HCT116 (cell line): ENCODE measurements around the gene MAGOH. TPM values are rescaled to one million over a fixed set of nuclear protein-coding genes. Genes with fewer than 3 reads are reported as not detected.

Source experiments
- ATAC-seq: fragments of 200-7000 bp; cut with Tn5 transposase; 2 replicates; pipeline ENCODE4 v1.9.1; 2020; ENCODE audit warnings: mild to moderate bottlenecking, moderate library complexity
- BruUV-seq: library from RNA; stranded (reverse); fragments of 400-500 nt; replicated peaks from 2 replicates; lab custom pipeline; 2021; lab: Mats Ljungman, UMichigan
- CTCF ChIA-PET: fragments of 300-600 bp; sonication (Branson Sonifier 250); formaldehyde crosslinking; loops from one replicate; lab custom pipeline; 2021; ENCODE audit warnings: antibody characterized with exemption; lab: Charles Lee
- POLR2A ChIA-PET: fragments of 300-600, 350-600 bp; sonication (Branson Sonifier 250); formaldehyde crosslinking; loops from one replicate; lab custom pipeline; 2021; ENCODE audit warnings: antibody characterized with exemption; lab: Charles Lee
- RAD21 ChIA-PET, 2 experiments: fragments of 300-600 bp; sonication (Branson Sonifier 250); formaldehyde crosslinking; loops; one replicate each; lab custom pipeline; 2023; ENCODE audit warnings: low total read pairs in 2 of 2; ENCODE audit not compliant: uncharacterized antibody in 2 of 2, unreplicated experiment in 2 of 2, low non-redundant PET in 1 of 2; lab: Charles Lee
- DNase-seq: peaks from one replicate; pipeline ENCODE4 v3.0.0-alpha.2; 2010; ENCODE audit warnings: low read depth, low spot score
- H2AFZ ChIP-seq: fragments of 200-600 bp; shearing (Covaris generic), sonication (generic); 2 replicates; pipeline ENCODE4 v1.6.1; 2017; ENCODE audit warnings: low read depth, mixed run types, mixed read lengths, antibody characterized with exemption, low read length; ENCODE audit not compliant: poor library complexity, severe bottlenecking
- H3K27ac ChIP-seq: 2 replicates; pipeline ENCODE4 v1.5.1; 2012; ENCODE audit warnings: low read depth, low read length
- H3K27me3 ChIP-seq: fragments of 200-600 bp; sonication (generic); 2 replicates; pipeline ENCODE4 v1.6.1; 2016; ENCODE audit warnings: mixed run types, low read length, mixed read lengths; ENCODE audit not compliant: insufficient read depth
- H3K36me3 ChIP-seq, 2 experiments: fragments of 200-500 bp in 1 of 2; fragments of 200-600 bp in 1 of 2; sonication (Bioruptor generic) in 1 of 2; sonication (generic) in 1 of 2; 2 replicates each; pipeline versions ENCODE4 v1.5.1 to v1.6.1; 2014 to 2016; ENCODE audit warnings: low read length in 2 of 2, inconsistent platforms in 1 of 2, mixed read lengths in 1 of 2, mixed run types in 1 of 2; ENCODE audit not compliant: insufficient read depth in 2 of 2, control insufficient read depth in 1 of 2
- H3K4me1 ChIP-seq, 2 experiments: fragments of 200-600 bp in 1 of 2; sonication (generic) in 1 of 2; 2 replicates each; pipeline versions ENCODE4 v1.5.1 to v1.6.1; 2012 to 2017; ENCODE audit warnings: low read length in 2 of 2, inconsistent platforms in 1 of 2, mild to moderate bottlenecking in 1 of 2, mixed read lengths in 1 of 2, mixed run types in 1 of 2, moderate library complexity in 1 of 2; ENCODE audit not compliant: insufficient read depth in 2 of 2, control insufficient read depth in 1 of 2
- H3K4me2 ChIP-seq: fragments of 200-600 bp; sonication (generic); 2 replicates; pipeline ENCODE4 v1.6.1; 2017; ENCODE audit warnings: mixed run types, low read length, mixed read lengths
- H3K4me3 ChIP-seq, 2 experiments: fragments of 200-600 bp in 1 of 2; sonication (generic) in 1 of 2; replicated peaks in 1 of 2; 2 replicates each; pipeline ENCODE4 v1.5.1; 2011 to 2016; ENCODE audit warnings: low read length in 2 of 2, control low read depth in 1 of 2, low read depth in 1 of 2, mild to moderate bottlenecking in 1 of 2, mixed read lengths in 1 of 2, mixed run types in 1 of 2
- H3K79me2 ChIP-seq: fragments of 200-600 bp; sonication (generic); 2 replicates; pipeline ENCODE4 v1.6.1; 2017; ENCODE audit warnings: mild to moderate bottlenecking, mixed run types, low read length, moderate library complexity, mixed read lengths; ENCODE audit not compliant: insufficient read depth
- H3K9ac ChIP-seq: fragments of 200-600 bp; sonication (generic); 2 replicates; pipeline ENCODE4 v1.6.1; 2016; ENCODE audit warnings: low read length, mixed read lengths
- H3K9me2 ChIP-seq: fragments of 200-600 bp; sonication (generic), shearing (Covaris generic); 2 replicates; pipeline ENCODE4 v1.6.1; 2017; ENCODE audit warnings: mixed run types, mild to moderate bottlenecking, moderate library complexity; ENCODE audit not compliant: insufficient read depth
- H3K9me3 ChIP-seq, 2 experiments: fragments of 200-500 bp in 1 of 2; fragments of 200-600 bp in 1 of 2; sonication (Bioruptor generic) in 1 of 2; sonication (generic) in 1 of 2; 2 replicates each; pipeline ENCODE4 v1.6.1; 2014 to 2017; ENCODE audit warnings: low read length in 2 of 2, mixed read lengths in 2 of 2, inconsistent platforms in 1 of 2, low read depth in 1 of 2, mild to moderate bottlenecking in 1 of 2, mixed run types in 1 of 2, moderate library complexity in 1 of 2; ENCODE audit not compliant: control insufficient read depth in 1 of 2, insufficient read depth in 1 of 2
- H4K20me1 ChIP-seq: fragments of 200-600 bp; sonication (generic), shearing (Covaris generic); 2 replicates; pipeline ENCODE4 v1.6.1; 2017; ENCODE audit warnings: mixed run types, mild to moderate bottlenecking, moderate library complexity; ENCODE audit not compliant: insufficient read depth
- ATF3 ChIP-seq: IDR thresholded peaks from 2 replicates; pipeline ENCODE4 v1.6.1; 2012
- CBX3 ChIP-seq: IDR thresholded peaks from 2 replicates; pipeline ENCODE4 v1.6.1; 2012; ENCODE audit warnings: low read depth
- CEBPB ChIP-seq: IDR thresholded peaks from 2 replicates; pipeline ENCODE4 v1.6.1; 2012; ENCODE audit warnings: low read depth
- EGR1 ChIP-seq: IDR thresholded peaks from 2 replicates; pipeline ENCODE4 v1.6.1; 2012; ENCODE audit warnings: low read depth
- ELF1 ChIP-seq: IDR thresholded peaks from 2 replicates; pipeline ENCODE4 v1.6.1; 2012; ENCODE audit warnings: low read depth, borderline replicate concordance
- FOSL1 ChIP-seq: IDR thresholded peaks from 2 replicates; pipeline ENCODE4 v1.6.1; 2012; ENCODE audit warnings: low read depth
- MAX ChIP-seq: IDR thresholded peaks from 2 replicates; pipeline ENCODE4 v1.6.1; 2012
- POLR2A ChIP-seq: IDR thresholded peaks from 2 replicates; pipeline ENCODE4 v1.7.0; 2011; ENCODE audit warnings: borderline replicate concordance; ENCODE audit not compliant: insufficient read depth, insufficient read length; ENCODE audit errors: extremely low read depth
- POLR2AphosphoS5 ChIP-seq: IDR thresholded peaks from 2 replicates; pipeline ENCODE4 v1.6.1; 2011; ENCODE audit warnings: mild to moderate bottlenecking, low read depth, low read length, moderate library complexity
- RAD21 ChIP-seq: IDR thresholded peaks from 2 replicates; pipeline ENCODE4 v1.6.1; 2012; ENCODE audit warnings: low read depth, mild to moderate bottlenecking
- SIN3A ChIP-seq: IDR thresholded peaks from 2 replicates; pipeline ENCODE4 v1.6.1; 2012; ENCODE audit warnings: low read depth
- SP1 ChIP-seq: IDR thresholded peaks from 2 replicates; pipeline ENCODE4 v1.6.1; 2012; ENCODE audit warnings: low read depth
- YY1 ChIP-seq: IDR thresholded peaks from 2 replicates; pipeline ENCODE4 v1.6.1; 2011; ENCODE audit warnings: low read length, low read depth, moderate library complexity, mild to moderate bottlenecking; ENCODE audit not compliant: insufficient replicate concordance; ENCODE audit errors: extremely low read depth
- ZFX ChIP-seq: fragments of 450-650 bp; IDR thresholded peaks from 2 replicates; pipeline ENCODE4 v1.6.1; 2017
- ZNF274 ChIP-seq: fragments of 200-500 bp; sonication (Bioruptor generic); IDR thresholded peaks from 2 replicates; pipeline ENCODE4 v1.6.1; 2014; ENCODE audit warnings: mild to moderate bottlenecking, low read depth, low read length, inconsistent platforms
- intact Hi-C: fragments of 100-400 bp; cut with micrococcal nuclease; formaldehyde crosslinking; loops from 2 replicates; pipeline ENCODE4 v1.10.0; 2022
- total RNA-seq: library from RNA; stranded (reverse); gene quantifications from one replicate; pipeline ENCODE4 v1.2.1, GENCODE V29; 2021; ENCODE audit not compliant: unreplicated experiment
- TF ChIP-seq, protein P1 (sequence below): IDR thresholded peaks from 2 replicates; pipeline ENCODE4 v1.6.1; 2012; ENCODE audit warnings: low read depth
- TF ChIP-seq, protein P2 (sequence below): IDR thresholded peaks from 2 replicates; pipeline ENCODE4 v1.6.1; 2011; ENCODE audit warnings: mild to moderate bottlenecking, low read length, moderate library complexity; ENCODE audit not compliant: insufficient replicate concordance; ENCODE audit errors: extremely low read depth

Gene MAGOH
- total RNA-seq, 1 experiment from 2014 or later: 63.7 TPM

DNA sequence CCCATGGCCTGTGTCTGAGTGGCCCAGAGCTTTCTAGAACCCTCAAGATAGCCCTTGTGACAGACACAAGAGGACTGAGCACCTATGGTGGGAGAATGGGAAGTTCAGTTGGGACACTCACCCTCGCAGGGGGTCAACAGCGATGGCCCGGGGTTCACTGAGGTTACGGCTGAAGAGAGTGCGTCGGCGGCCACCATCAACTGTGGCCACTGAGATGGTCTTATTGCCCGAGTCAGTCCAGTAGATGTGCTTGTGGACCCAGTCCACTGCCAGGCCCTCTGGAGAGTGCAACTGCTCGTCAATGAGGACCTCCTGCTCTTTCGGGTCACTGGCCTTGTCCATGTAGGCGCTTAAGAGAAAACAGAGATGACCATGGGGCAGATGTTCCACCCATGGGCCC lies 25.7 kb upstream of the MAGOH start:
- no peak overlapping the region for H3K27ac ChIP-seq

GRCh38 chr1:53262000-53262399 lies 23.7 kb upstream of the MAGOH start:
- Histone ChIP-seq H3K4me1 (no peaks in the 10 kb centered on the region), H3K9ac (no peak overlapping the region), H3K4me3 (no peak overlapping the region), H3K27me3 (no peaks in the 10 kb centered on the region), H3K27ac (no peak overlapping the region), H4K20me1 (no peaks in the 10 kb centered on the region), H3K36me3 (peaks cover 37 to 78% of the 10 kb centered on the region in 2 experiments; a peak in 3 of 4 replicates), H3K79me2 (no peaks in the 10 kb centered on the region), H3K4me2 (no peak overlapping the region), H3K9me2 (no peaks in the 10 kb centered on the region), H2AFZ (no peak overlapping the region), H3K9me3 (no peaks in the 10 kb centered on the region)
- DNase-seq (no peak), ATAC-seq (no peak)
- intact Hi-C loops: no loop called here
- RAD21 ChIA-PET: no interaction called here
- no TSS peak for BruUV-seq
- CTCF ChIA-PET: interaction anchor here (1.2 kb wide), 1 partner anchor 131 kb away, joined by 3 read pairs; no protein-coding TSS in a partner anchor
- POLR2A ChIA-PET: no interaction called here
- TF ChIP-seq EGR1 (no peak), CBX3 (no peak), POLR2AphosphoS5 (no peak), ZNF274 (no peak), ELF1 (no peak), MAX (no peak), SP1 (no peak), FOSL1 (no peak)
- TF ChIP-seq, protein P1, sequence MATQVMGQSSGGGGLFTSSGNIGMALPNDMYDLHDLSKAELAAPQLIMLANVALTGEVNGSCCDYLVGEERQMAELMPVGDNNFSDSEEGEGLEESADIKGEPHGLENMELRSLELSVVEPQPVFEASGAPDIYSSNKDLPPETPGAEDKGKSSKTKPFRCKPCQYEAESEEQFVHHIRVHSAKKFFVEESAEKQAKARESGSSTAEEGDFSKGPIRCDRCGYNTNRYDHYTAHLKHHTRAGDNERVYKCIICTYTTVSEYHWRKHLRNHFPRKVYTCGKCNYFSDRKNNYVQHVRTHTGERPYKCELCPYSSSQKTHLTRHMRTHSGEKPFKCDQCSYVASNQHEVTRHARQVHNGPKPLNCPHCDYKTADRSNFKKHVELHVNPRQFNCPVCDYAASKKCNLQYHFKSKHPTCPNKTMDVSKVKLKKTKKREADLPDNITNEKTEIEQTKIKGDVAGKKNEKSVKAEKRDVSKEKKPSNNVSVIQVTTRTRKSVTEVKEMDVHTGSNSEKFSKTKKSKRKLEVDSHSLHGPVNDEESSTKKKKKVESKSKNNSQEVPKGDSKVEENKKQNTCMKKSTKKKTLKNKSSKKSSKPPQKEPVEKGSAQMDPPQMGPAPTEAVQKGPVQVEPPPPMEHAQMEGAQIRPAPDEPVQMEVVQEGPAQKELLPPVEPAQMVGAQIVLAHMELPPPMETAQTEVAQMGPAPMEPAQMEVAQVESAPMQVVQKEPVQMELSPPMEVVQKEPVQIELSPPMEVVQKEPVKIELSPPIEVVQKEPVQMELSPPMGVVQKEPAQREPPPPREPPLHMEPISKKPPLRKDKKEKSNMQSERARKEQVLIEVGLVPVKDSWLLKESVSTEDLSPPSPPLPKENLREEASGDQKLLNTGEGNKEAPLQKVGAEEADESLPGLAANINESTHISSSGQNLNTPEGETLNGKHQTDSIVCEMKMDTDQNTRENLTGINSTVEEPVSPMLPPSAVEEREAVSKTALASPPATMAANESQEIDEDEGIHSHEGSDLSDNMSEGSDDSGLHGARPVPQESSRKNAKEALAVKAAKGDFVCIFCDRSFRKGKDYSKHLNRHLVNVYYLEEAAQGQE: no peak
- TF ChIP-seq, protein P2, sequence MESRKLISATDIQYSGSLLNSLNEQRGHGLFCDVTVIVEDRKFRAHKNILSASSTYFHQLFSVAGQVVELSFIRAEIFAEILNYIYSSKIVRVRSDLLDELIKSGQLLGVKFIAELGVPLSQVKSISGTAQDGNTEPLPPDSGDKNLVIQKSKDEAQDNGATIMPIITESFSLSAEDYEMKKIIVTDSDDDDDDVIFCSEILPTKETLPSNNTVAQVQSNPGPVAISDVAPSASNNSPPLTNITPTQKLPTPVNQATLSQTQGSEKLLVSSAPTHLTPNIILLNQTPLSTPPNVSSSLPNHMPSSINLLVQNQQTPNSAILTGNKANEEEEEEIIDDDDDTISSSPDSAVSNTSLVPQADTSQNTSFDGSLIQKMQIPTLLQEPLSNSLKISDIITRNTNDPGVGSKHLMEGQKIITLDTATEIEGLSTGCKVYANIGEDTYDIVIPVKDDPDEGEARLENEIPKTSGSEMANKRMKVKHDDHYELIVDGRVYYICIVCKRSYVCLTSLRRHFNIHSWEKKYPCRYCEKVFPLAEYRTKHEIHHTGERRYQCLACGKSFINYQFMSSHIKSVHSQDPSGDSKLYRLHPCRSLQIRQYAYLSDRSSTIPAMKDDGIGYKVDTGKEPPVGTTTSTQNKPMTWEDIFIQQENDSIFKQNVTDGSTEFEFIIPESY: no peak

More for the DNA sequence above, 25.7 kb upstream of the MAGOH start:
- CTCF ChIA-PET: no interaction called here
- RAD21 ChIA-PET: no interaction called here
- intact Hi-C loops: no loop called here
- H3K9ac ChIP-seq: no peak overlapping the region
- ATAC-seq: no peak
- no peaks in the 10 kb centered on the region for H3K79me2 ChIP-seq
- H3K9me3 ChIP-seq: no peaks in the 10 kb centered on the region
- H3K4me2 ChIP-seq: no peak overlapping the region
- H3K36me3 ChIP-seq: peaks cover 29 to 69% of the 10 kb centered on the region in 2 experiments; a peak in 3 of 4 replicates
- H2AFZ ChIP-seq: no peak overlapping the region
- no peak for TF ChIP-seq FOSL1
- TF ChIP-seq YY1: no peak
- TF ChIP-seq POLR2A: no peak
- TF ChIP-seq RAD21: no peak
- TF ChIP-seq SP1: no peak
- no peak for TF ChIP-seq CEBPB
- TF ChIP-seq ZFX: no peak
- no peak for TF ChIP-seq EGR1
- no peak for TF ChIP-seq ATF3
- no peak for TF ChIP-seq ZNF274
- TF ChIP-seq SIN3A: no peak
- no peaks in the 10 kb centered on the region for H3K27me3 ChIP-seq
- no peak overlapping the region for H3K4me3 ChIP-seq
- no peaks in the 10 kb centered on the region for H4K20me1 ChIP-seq
- H3K4me1 ChIP-seq: no peaks in the 10 kb centered on the region
- no peaks in the 10 kb centered on the region for H3K9me2 ChIP-seq
- POLR2A ChIA-PET: no interaction called here
- BruUV-seq: no TSS peak
- DNase-seq: no peak
